Sigmoid colon (tissue), 7 donors: ENCODE measurements around the gene PEA15. TPM values are rescaled to one million over a fixed set of nuclear protein-coding genes. Genes with fewer than 3 reads are reported as not detected.

Experiments
- DNase-seq: peaks from one replicate; pipeline ENCODE4 v3.0.0-alpha.2; 2019
- H3K27ac ChIP-seq, 4 donors: fragments of 200-600 bp; sonication (generic); one replicate each; pipeline ENCODE4 v1.5.1; 2016 to 2019; ENCODE audit warnings: mild to moderate bottlenecking in 1 of 4
- H3K27me3 ChIP-seq, 3 donors: fragments of 200-600 bp; sonication (generic); one replicate each; pipeline ENCODE4 v1.5.1; 2019; ENCODE audit warnings: mild to moderate bottlenecking in 1 of 3
- H3K36me3 ChIP-seq, 4 donors: fragments of 200-600 bp; sonication (generic); one replicate each; pipeline ENCODE4 v1.5.1; 2016 to 2019
- H3K4me1 ChIP-seq, 4 donors: fragments of 200-600 bp; sonication (generic); one replicate each; pipeline ENCODE4 v1.5.1; 2017 to 2019
- H3K4me3 ChIP-seq, 4 donors: fragments of 200-600 bp; sonication (generic); one replicate each; pipeline ENCODE4 v1.5.1; 2017 to 2019; ENCODE audit warnings: mild to moderate bottlenecking in 2 of 4, moderate library complexity in 1 of 4
- H3K9me3 ChIP-seq, 4 donors: fragments of 200-600 bp in 3 of 4; sonication (generic) in 3 of 4; one replicate each; pipeline versions ENCODE4 v1.5.1 to v1.6.1; 2013 to 2019
- CTCF ChIP-seq, 4 experiments: fragments of 450-650 bp in 3 of 4; fragments of 200-600 bp in 1 of 4; IDR thresholded peaks; one replicate each; pipeline ENCODE4 v1.5.1; 2016 to 2019; ENCODE audit warnings: antibody characterized with exemption in 4 of 4, mild to moderate bottlenecking in 3 of 4, moderate library complexity in 2 of 4
- EP300 ChIP-seq, 4 donors: sonication (generic); formaldehyde crosslinking; IDR thresholded peaks; one replicate each; pipeline ENCODE4 v1.6.1; 2017; ENCODE audit warnings: antibody characterized with exemption in 4 of 4
- POLR2A ChIP-seq, 2 donors: fragments of 450-650 bp; IDR thresholded peaks; one replicate each; pipeline ENCODE4 v1.6.1; 2016; ENCODE audit warnings: antibody characterized with exemption in 2 of 2, mild to moderate bottlenecking in 2 of 2, moderate library complexity in 2 of 2
- POLR2AphosphoS5 ChIP-seq, 4 donors: sonication (generic); formaldehyde crosslinking; IDR thresholded peaks; one replicate each; pipeline ENCODE4 v1.6.1; 2017; ENCODE audit warnings: antibody characterized with exemption in 4 of 4
- WGBS, 2 donors: extraction: QIAGEN DNeasy Blood & Tissue Kit; methylation state at CpG; one replicate each; pipeline ENCODE4 v1.1.7; 2013; 5-methylcytosine and 5-hydroxymethylcytosine counted together
- intact Hi-C: fragments of 100-400 bp; cut with DNase I; formaldehyde crosslinking; loops from one replicate; pipeline ENCODE4 v1.15.1; 2023
- polyA plus RNA-seq, 3 donors: library from polyadenylated mRNA; stranded (reverse); fragments of 200-250 nt; gene quantifications; one replicate each; pipeline ENCODE4 v1.2.3, GENCODE V29; 2013
- total RNA-seq, 4 donors: library from RNA; depleted of rRNA; stranded (reverse); fragments of >200 nt; gene quantifications; one replicate each; pipeline ENCODE4 v1.1.0, GENCODE V29; 2016
- donor health status: healthy with polysubstance abuse.
- donor health status: Bipolar disorder and iron deficiency.
- donor health status: healthy.

Gene PEA15
- total and polyA plus RNA-seq, 7 donors, result 42.5 to 126 (median 98.5) TPM

- H3K36me3 ChIP-seq, result peaks cover 27 to 95% (median 46%) of the 10 kb centered on the region in 4 donors
- 89 to 90% methylated on average over 5 of the region's 5 CpGs for WGBS, 2 donors
- H3K27me3 ChIP-seq, result no peaks in the 10 kb centered on the region
- no peaks in the 10 kb centered on the region for H3K9me3 ChIP-seq
- no peak overlapping the region for H3K4me3 ChIP-seq
- H3K4me1 ChIP-seq, result no peaks in the 10 kb centered on the region
- H3K27ac ChIP-seq, result no peak overlapping the region
- intact Hi-C loops, result no loop called here
- TF ChIP-seq POLR2AphosphoS5 (IDR thresholded peaks at IDR 0.05) (no peak), EP300 (IDR thresholded peaks at IDR 0.05) (no peak), POLR2A (IDR thresholded peaks at IDR 0.05) (no peak), CTCF (IDR thresholded peaks at IDR 0.05) (no peak)
- no peak for DNase-seq
Observed at GRCh38 chr1:160236806-160237205, 31.6 kb downstream of the PEA15 start.

DNA sequence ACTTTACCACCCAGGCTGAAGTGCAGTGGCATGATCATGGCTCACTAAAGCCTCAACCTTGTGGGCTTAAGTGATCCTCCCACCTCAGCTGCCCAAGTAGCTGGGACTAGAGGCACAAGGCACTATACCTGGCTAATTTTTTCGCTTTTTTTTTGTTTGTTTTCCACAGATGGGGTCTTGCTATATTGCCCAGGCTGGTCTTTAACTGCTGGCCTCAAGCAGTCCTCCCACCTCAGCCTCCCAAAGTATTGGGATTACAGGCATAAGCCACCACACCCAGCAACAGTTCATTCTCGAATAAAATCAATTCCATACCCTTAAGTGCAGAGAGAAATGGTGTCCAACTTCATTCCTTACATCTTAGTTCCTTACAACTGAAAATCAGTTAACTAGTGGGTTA is 32.4 kb downstream of the PEA15 start:
- 93 to 95% methylated on average over 2 of the region's 2 CpGs for WGBS, 2 donors
- Histone ChIP-seq H3K27ac (no peak overlapping the region), H3K4me1 (no peaks in the 10 kb centered on the region), H3K27me3 (no peaks in the 10 kb centered on the region), H3K9me3 (no peaks in the 10 kb centered on the region), H3K36me3 (peaks cover 27 to 95% (median 46%) of the 10 kb centered on the region in 4 donors), H3K4me3 (no peak overlapping the region)
- DNase-seq, result no peak
- intact Hi-C loops, result no loop called here
- TF ChIP-seq POLR2A (IDR thresholded peaks at IDR 0.05) (no peak), POLR2AphosphoS5 (IDR thresholded peaks at IDR 0.05) (no peak), EP300 (IDR thresholded peaks at IDR 0.05) (no peak), CTCF (IDR thresholded peaks at IDR 0.05) (no peak)

GRCh38 chr1:160238408-160238807 is 33.2 kb downstream of the PEA15 start:
- H3K9me3 ChIP-seq, result no peaks in the 10 kb centered on the region
- H3K4me1 ChIP-seq, result peaks cover 0 to 1% (median 0%) of the 10 kb centered on the region in 4 donors
- H3K4me3 ChIP-seq, result no peak overlapping the region
- 92 to 97% methylated on average over 5 of the region's 5 CpGs for WGBS, 2 donors
- peaks cover 33 to 95% (median 46%) of the 10 kb centered on the region in 4 donors for H3K36me3 ChIP-seq
- H3K27me3 ChIP-seq, result no peaks in the 10 kb centered on the region
- H3K27ac ChIP-seq, result no peak overlapping the region
- intact Hi-C loops, result no loop called here
- TF ChIP-seq POLR2AphosphoS5 (IDR thresholded peaks at IDR 0.05) (no peak), EP300 (IDR thresholded peaks at IDR 0.05) (no peak), CTCF (IDR thresholded peaks at IDR 0.05) (no peak), POLR2A (IDR thresholded peaks at IDR 0.05) (no peak)
- no peak for DNase-seq

- Histone ChIP-seq H3K4me3 (no peak overlapping the region), H3K4me1 (peaks cover 0 to 9% (median 4%) of the 10 kb centered on the region in 4 donors), H3K27ac (no peak overlapping the region), H3K9me3 (no peaks in the 10 kb centered on the region), H3K36me3 (peaks cover 33 to 93% (median 46%) of the 10 kb centered on the region in 4 donors), H3K27me3 (no peaks in the 10 kb centered on the region)
- 96 to 97% methylated on average over 24 of the region's 24 CpGs for WGBS, 2 donors
- TF ChIP-seq CTCF (IDR thresholded peaks at IDR 0.05) (no peak), EP300 (IDR thresholded peaks at IDR 0.05) (no peak), POLR2AphosphoS5 (IDR thresholded peaks at IDR 0.05) (no peak), POLR2A (IDR thresholded peaks at IDR 0.05) (no peak)
- intact Hi-C loops, result no loop called here
- DNase-seq, result no peak
Observed at GRCh38 chr1:160239582-160240299, 34.6 kb downstream of the PEA15 start.
